ENCODE measurements around the gene KCNMB3.
"Not testable (repeated sequence)": the region's sequence is repeated elsewhere in the genome, so short reads cannot be mapped to it uniquely, and the experiment has no call there.

Gene KCNMB3

DNA sequence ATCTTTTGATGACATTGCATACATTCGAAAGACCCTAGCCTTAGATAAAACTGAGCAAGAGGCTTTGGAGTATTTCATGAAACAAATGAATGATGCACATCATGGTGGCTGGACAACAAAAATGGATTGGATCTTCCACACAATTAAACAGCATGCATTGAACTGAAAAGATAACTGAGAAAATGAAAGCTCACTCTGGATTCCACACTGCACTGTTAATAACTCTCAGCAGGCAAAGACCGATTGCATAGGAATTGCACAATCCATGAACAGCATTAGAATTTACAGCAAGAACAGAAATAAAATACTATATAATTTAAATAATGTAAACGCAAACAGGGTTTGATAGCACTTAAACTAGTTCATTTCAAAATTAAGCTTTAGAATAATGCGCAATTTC lies 16.7 kb downstream of the KCNMB3 start:
- Histone ChIP-seq H3K27me3 (replicated peaks; ENCODE audit: control insufficient read depth, insufficient read depth, low read length) (no peaks in the 10 kb centered on the region), H3K4me3 (replicated peaks; ENCODE audit: low read depth, low read length) (no peak overlapping the region), H3K36me3 (ENCODE audit: control insufficient read depth, insufficient read depth, low read length) (no peaks in the 10 kb centered on the region; the same call in none of the 2 replicates)
- no peak for DNase-seq (ENCODE audit: extremely low read depth, insufficient read length)
- TF ChIP-seq, protein P1, sequence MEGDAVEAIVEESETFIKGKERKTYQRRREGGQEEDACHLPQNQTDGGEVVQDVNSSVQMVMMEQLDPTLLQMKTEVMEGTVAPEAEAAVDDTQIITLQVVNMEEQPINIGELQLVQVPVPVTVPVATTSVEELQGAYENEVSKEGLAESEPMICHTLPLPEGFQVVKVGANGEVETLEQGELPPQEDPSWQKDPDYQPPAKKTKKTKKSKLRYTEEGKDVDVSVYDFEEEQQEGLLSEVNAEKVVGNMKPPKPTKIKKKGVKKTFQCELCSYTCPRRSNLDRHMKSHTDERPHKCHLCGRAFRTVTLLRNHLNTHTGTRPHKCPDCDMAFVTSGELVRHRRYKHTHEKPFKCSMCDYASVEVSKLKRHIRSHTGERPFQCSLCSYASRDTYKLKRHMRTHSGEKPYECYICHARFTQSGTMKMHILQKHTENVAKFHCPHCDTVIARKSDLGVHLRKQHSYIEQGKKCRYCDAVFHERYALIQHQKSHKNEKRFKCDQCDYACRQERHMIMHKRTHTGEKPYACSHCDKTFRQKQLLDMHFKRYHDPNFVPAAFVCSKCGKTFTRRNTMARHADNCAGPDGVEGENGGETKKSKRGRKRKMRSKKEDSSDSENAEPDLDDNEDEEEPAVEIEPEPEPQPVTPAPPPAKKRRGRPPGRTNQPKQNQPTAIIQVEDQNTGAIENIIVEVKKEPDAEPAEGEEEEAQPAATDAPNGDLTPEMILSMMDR (IDR thresholded peaks at IDR 0.05; ENCODE audit: insufficient read depth, low read length, poor library complexity, severe bottlenecking) = no peak

DNA sequence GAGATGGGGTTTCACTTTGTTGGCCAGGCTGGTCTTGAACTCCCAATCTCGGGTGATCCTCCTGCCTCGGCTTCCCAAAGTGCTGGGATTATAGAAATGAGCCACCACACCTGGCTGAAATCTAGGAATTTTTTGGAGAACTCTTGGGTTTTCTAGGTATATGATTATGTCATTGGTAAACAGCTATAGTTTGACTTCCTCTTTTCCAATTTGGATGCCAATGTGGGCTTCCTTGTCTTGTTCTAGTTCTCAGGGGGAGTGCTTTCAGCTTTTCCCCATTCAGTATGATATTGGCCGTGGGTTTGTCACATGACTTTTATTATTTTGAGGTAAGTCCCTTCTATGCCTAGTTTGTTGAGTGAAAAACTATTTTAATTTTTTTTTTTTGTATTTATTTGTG lies 17.9 kb downstream of the KCNMB3 start:
- TF ChIP-seq, protein P1 (IDR thresholded peaks at IDR 0.05; ENCODE audit: insufficient read depth, low read length, poor library complexity, severe bottlenecking) = no peak

DNA sequence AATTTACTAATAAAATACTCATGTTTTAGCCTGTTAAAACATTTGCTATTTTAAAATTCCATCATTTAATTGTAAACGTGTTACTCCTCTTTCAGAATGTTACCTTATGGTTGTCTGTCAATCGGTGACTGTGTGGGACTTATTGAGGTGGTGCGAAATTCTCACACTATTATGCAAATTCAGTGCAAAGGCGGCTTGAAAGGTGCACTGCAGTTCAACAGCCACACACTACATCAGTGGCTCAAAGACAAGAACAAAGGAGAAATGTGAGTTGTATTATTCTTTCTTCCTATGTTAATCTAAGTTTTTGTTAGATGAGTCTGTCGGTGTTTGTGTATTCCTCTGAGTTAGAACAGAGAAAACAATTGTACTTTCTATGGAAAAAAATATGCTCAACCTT lies 21.7 kb downstream of the KCNMB3 start:
- DNase-seq (ENCODE audit: extremely low read depth, insufficient read length) = no peak
- TF ChIP-seq, protein P1 (IDR thresholded peaks at IDR 0.05; ENCODE audit: insufficient read depth, low read length, poor library complexity, severe bottlenecking) = no peak
- H3K36me3 ChIP-seq (ENCODE audit: control insufficient read depth, insufficient read depth, low read length) = no peaks in the 10 kb centered on the region; the same call in none of the 2 replicates
- no peaks in the 10 kb centered on the region for H3K27me3 ChIP-seq (replicated peaks; ENCODE audit: control insufficient read depth, insufficient read depth, low read length)
- H3K4me3 ChIP-seq (replicated peaks; ENCODE audit: low read depth, low read length) = no peak overlapping the region

More for the DNA sequence above, 17.9 kb downstream of the KCNMB3 start:
- no peak overlapping the region for H3K4me3 ChIP-seq (replicated peaks; ENCODE audit: low read depth, low read length)
- H3K27me3 ChIP-seq (replicated peaks; ENCODE audit: control insufficient read depth, insufficient read depth, low read length) = no peaks in the 10 kb centered on the region
- H3K36me3 ChIP-seq (ENCODE audit: control insufficient read depth, insufficient read depth, low read length) = no peaks in the 10 kb centered on the region; the same call in none of the 2 replicates
- DNase-seq (ENCODE audit: extremely low read depth, insufficient read length) = no peak

- H3K27me3 ChIP-seq (replicated peaks; ENCODE audit: control insufficient read depth, insufficient read depth, low read length) = no peaks in the 10 kb centered on the region
- no peaks in the 10 kb centered on the region; the same call in 1 of the 2 replicates for H3K36me3 ChIP-seq (ENCODE audit: control insufficient read depth, insufficient read depth, low read length)
- no peak for DNase-seq (ENCODE audit: extremely low read depth, insufficient read length)
- TF ChIP-seq, protein P1 (IDR thresholded peaks at IDR 0.05; ENCODE audit: insufficient read depth, low read length, poor library complexity, severe bottlenecking) = no peak
- H3K4me3 ChIP-seq (replicated peaks; ENCODE audit: low read depth, low read length) = no peak overlapping the region
Observed at GRCh38 chr3:179227349-179227748, 23.6 kb downstream of the KCNMB3 start.

DNA sequence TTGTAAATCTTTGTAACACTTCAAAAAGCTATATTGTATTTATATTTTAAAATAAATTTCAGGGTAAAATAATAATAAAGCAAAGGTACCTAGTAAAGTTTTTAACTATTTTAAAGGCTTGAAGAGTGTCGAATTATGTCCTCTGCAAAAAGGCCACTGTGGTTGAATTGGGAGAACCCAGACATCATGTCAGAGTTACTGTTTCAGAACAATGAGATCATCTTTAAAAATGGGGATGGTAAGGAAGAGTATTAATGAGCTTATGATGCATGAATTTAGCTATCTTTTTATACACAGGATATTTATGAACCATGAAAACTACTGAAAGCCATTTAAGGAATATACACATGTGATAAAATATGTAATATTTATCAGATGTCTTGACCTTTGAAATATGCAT lies 26.3 kb downstream of the KCNMB3 start:
- H3K4me3 ChIP-seq (replicated peaks; ENCODE audit: low read depth, low read length) = no peak overlapping the region
- DNase-seq (ENCODE audit: extremely low read depth, insufficient read length) = no peak
- TF ChIP-seq, protein P1 (IDR thresholded peaks at IDR 0.05; ENCODE audit: insufficient read depth, low read length, poor library complexity, severe bottlenecking) = no peak
- H3K36me3 ChIP-seq (ENCODE audit: control insufficient read depth, insufficient read depth, low read length) = no peaks in the 10 kb centered on the region; the same call in 1 of the 2 replicates
- H3K27me3 ChIP-seq (replicated peaks; ENCODE audit: control insufficient read depth, insufficient read depth, low read length) = no peaks in the 10 kb centered on the region

GRCh38 chr3:179223548-179223947 lies 27.4 kb downstream of the KCNMB3 start:
- no peak for DNase-seq (ENCODE audit: extremely low read depth, insufficient read length)
- TF ChIP-seq, protein P1 (IDR thresholded peaks at IDR 0.05; ENCODE audit: insufficient read depth, low read length, poor library complexity, severe bottlenecking) = no peak
- Histone ChIP-seq H3K27me3 (replicated peaks; ENCODE audit: control insufficient read depth, insufficient read depth, low read length) (no peaks in the 10 kb centered on the region), H3K4me3 (replicated peaks; ENCODE audit: low read depth, low read length) (no peak overlapping the region), H3K36me3 (ENCODE audit: control insufficient read depth, insufficient read depth, low read length) (no peaks in the 10 kb centered on the region; the same call in 1 of the 2 replicates)

DNA sequence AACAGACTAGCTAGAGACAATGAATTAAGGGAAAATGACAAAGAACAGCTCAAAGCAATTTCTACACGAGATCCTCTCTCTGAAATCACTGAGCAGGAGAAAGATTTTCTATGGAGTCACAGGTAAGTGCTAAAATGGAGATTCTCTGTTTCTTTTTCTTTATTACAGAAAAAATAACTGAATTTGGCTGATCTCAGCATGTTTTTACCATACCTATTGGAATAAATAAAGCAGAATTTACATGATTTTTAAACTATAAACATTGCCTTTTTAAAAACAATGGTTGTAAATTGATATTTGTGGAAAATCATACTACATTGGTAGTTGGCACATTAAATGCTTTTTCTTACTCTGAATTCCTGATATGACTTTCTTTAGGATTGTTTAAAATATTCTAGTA lies 32.7 kb downstream of the KCNMB3 start:
- not testable (repeated sequence) for DNase-seq (ENCODE audit: extremely low read depth, insufficient read length); H3K27me3 ChIP-seq (replicated peaks; ENCODE audit: control insufficient read depth, insufficient read depth, low read length); H3K4me3 ChIP-seq (replicated peaks; ENCODE audit: low read depth, low read length); H3K36me3 ChIP-seq (ENCODE audit: control insufficient read depth, insufficient read depth, low read length)

DNA sequence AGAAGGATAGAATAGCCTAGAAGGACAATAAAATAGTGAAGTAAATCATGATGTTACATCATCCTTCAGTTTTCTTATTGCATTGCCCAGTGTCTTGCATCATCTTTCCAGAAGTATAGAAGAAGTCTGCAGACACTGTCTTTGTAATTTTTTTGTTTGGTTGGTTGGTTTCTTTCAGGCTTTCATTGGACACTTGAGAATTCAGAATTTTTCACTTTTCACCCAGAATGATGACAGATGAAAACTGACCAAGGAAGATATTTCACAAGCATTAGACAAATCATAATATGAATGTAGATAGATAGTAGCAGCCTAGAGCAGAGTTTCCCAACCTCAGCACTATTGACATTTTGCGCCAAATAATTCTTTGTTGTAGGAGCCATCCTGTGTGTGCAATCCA lies 35.4 kb downstream of the KCNMB3 start:
- not testable (repeated sequence) for H3K27me3 ChIP-seq (replicated peaks; ENCODE audit: control insufficient read depth, insufficient read depth, low read length); H3K36me3 ChIP-seq (ENCODE audit: control insufficient read depth, insufficient read depth, low read length); H3K4me3 ChIP-seq (replicated peaks; ENCODE audit: low read depth, low read length); DNase-seq (ENCODE audit: extremely low read depth, insufficient read length)

Measured in GM06990 (cell line).